ENCODE results near the gene MIPOL1.

- TF ChIP-seq TAF1 (conservative IDR thresholded peaks at IDR 0.05) (no peak), CTCF (IDR thresholded peaks at IDR 0.05; ENCODE audit: low read depth, low read length, missing input control) (no peak), EGR1 (IDR thresholded peaks at IDR 0.05; ENCODE audit: low read depth in 2 of 2) (no peak), JUND (IDR thresholded peaks at IDR 0.05) (no peak), RAD21 (IDR thresholded peaks at IDR 0.05) (no peak), RXRA (IDR thresholded peaks at IDR 0.05) (no peak), MAX (IDR thresholded peaks at IDR 0.05) (no peak), HNF4G (IDR thresholded peaks at IDR 0.05) (no peak), FOXA2 (IDR thresholded peaks at IDR 0.05) (no peak), YY1 (IDR thresholded peaks at IDR 0.05) (no peak)
Observed at GRCh38 chr14:37275963-37276362, 78.2 kb downstream of the MIPOL1 start.
